PFSK-1 (cell line): Measurements from ENCODE around the gene CALCA. TPM values are rescaled to one million over a fixed set of nuclear protein-coding genes. Genes with fewer than 3 reads are reported as not detected.

Experiments
- FOXP2 ChIP-seq: optimal IDR thresholded peaks from 2 replicates; pipeline ENCODE3; 2011; ENCODE audit warnings: borderline replicate concordance, control low read depth, inconsistent platforms; ENCODE audit not compliant: insufficient read depth; ENCODE audit errors: extremely low read length, extremely low read depth
- POLR2AphosphoS5 ChIP-seq: IDR thresholded peaks from 2 replicates; pipeline ENCODE4 v1.6.1; 2012; ENCODE audit warnings: low read depth, mild to moderate bottlenecking, control low read depth, low read length, moderate library complexity
- REST ChIP-seq, 2 experiments: IDR thresholded peaks; 2 replicates each; pipeline versions ENCODE4 v1.6.1 to v1.8.0; 2011 to 2012; ENCODE audit warnings: low read depth in 2 of 2, low read length in 2 of 2, control low read depth in 1 of 2, inconsistent platforms in 1 of 2, mild to moderate bottlenecking in 1 of 2, moderate library complexity in 1 of 2; ENCODE audit not compliant: insufficient read depth in 1 of 2
- SIN3A ChIP-seq: IDR thresholded peaks from 2 replicates; pipeline ENCODE4 v1.6.1; 2012; ENCODE audit warnings: mild to moderate bottlenecking, low read length, moderate library complexity, borderline replicate concordance; ENCODE audit not compliant: insufficient read depth
- TAF1 ChIP-seq: IDR thresholded peaks from 2 replicates; pipeline ENCODE4 v1.6.1; 2012; ENCODE audit warnings: low read length, control low read depth, borderline replicate concordance; ENCODE audit not compliant: insufficient read depth
- polyA plus RNA-seq: library from polyadenylated mRNA; unstranded; fragments of >200 nt; gene quantifications from one replicate; pipeline ENCODE4 v1.2.1, GENCODE V29; 2012; ENCODE audit warnings: low read depth, missing spikeins; ENCODE audit not compliant: insufficient read length

The CALCA gene
- not detected for polyA plus RNA-seq

- no peak for TF ChIP-seq POLR2AphosphoS5
- no peak for TF ChIP-seq FOXP2
- TF ChIP-seq TAF1: no peak
- TF ChIP-seq REST (IDR thresholded peaks at IDR 0.05; ENCODE audit: insufficient read depth in 1 of 2, low read depth in 2 of 2, low read length in 2 of 2): no peak
- no peak for TF ChIP-seq SIN3A
These were observed at the start of gene CALCA for GRCh38 chr11:14971865-14972580. TSS of gene CALCA (minus strand) at chr11:14972351. CDS start at chr11:14971192, 1,159 bp downstream.

- no peak for TF ChIP-seq REST (IDR thresholded peaks at IDR 0.05; ENCODE audit: insufficient read depth in 1 of 2, low read depth in 2 of 2, low read length in 2 of 2)
- TF ChIP-seq TAF1: no peak
- no peak for TF ChIP-seq POLR2AphosphoS5
- TF ChIP-seq SIN3A: no peak
- no peak for TF ChIP-seq FOXP2
These were observed 44.0 kb upstream of the CALCA start for GRCh38 chr11:15016200-15016599.

GRCh38 chr11:15011776-15012345 lies 39.7 kb upstream of the CALCA start:
- TF ChIP-seq POLR2AphosphoS5: no peak
- no peak for TF ChIP-seq TAF1
- TF ChIP-seq SIN3A: no peak
- no peak for TF ChIP-seq REST (IDR thresholded peaks at IDR 0.05; ENCODE audit: insufficient read depth in 1 of 2, low read depth in 2 of 2, low read length in 2 of 2)
- no peak for TF ChIP-seq FOXP2

GRCh38 chr11:15010865-15011264 lies 38.7 kb upstream of the CALCA start:
- TF ChIP-seq TAF1 (no peak), REST (IDR thresholded peaks at IDR 0.05; ENCODE audit: insufficient read depth in 1 of 2, low read depth in 2 of 2, low read length in 2 of 2) (no peak), POLR2AphosphoS5 (no peak)
